Vagina (tissue), 2 donors: ENCODE data around the gene CADPS.

Experiments
- POLR2A ChIP-seq, 2 donors: fragments of 450-650 bp; IDR thresholded peaks; one replicate each; pipeline ENCODE4 v1.6.1; 2017; ENCODE audit warnings: antibody characterized with exemption in 2 of 2, mild to moderate bottlenecking in 2 of 2, moderate library complexity in 2 of 2
- TF ChIP-seq, protein P1 (sequence below), 3 experiments: fragments of 450-650 bp in 2 of 3; fragments of 200-600 bp in 1 of 3; sonication (generic) in 1 of 3; IDR thresholded peaks; one replicate each; pipeline ENCODE4 v1.5.1; 2017 to 2019; ENCODE audit warnings: antibody characterized with exemption in 3 of 3, mild to moderate bottlenecking in 2 of 3, moderate library complexity in 2 of 3

DNA sequence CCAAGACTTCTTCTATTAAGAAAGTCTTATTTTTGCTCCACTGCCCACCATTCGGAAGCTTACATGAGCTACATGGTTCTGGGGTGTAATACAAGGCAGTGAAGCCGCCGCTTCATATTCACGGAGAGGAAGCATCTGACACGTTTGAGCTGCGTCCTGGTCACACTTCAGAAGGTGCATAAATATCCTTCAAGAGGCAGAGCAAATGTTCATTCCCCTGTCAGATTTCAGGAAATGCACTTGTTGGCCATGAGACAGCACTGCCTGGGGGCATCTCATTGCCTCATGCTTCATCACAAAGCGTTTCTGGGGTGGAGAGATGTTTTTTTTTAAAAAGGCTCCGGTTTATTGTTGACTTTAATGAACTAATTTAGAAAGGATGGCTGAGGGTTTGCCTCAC is 119.9 kb downstream of the CADPS start:
- TF ChIP-seq POLR2A (IDR thresholded peaks at IDR 0.05) = no peak
- TF ChIP-seq, protein P1, sequence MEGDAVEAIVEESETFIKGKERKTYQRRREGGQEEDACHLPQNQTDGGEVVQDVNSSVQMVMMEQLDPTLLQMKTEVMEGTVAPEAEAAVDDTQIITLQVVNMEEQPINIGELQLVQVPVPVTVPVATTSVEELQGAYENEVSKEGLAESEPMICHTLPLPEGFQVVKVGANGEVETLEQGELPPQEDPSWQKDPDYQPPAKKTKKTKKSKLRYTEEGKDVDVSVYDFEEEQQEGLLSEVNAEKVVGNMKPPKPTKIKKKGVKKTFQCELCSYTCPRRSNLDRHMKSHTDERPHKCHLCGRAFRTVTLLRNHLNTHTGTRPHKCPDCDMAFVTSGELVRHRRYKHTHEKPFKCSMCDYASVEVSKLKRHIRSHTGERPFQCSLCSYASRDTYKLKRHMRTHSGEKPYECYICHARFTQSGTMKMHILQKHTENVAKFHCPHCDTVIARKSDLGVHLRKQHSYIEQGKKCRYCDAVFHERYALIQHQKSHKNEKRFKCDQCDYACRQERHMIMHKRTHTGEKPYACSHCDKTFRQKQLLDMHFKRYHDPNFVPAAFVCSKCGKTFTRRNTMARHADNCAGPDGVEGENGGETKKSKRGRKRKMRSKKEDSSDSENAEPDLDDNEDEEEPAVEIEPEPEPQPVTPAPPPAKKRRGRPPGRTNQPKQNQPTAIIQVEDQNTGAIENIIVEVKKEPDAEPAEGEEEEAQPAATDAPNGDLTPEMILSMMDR (IDR thresholded peaks at IDR 0.05) = no peak
